Measurements from ENCODE around the gene UGT1A10. TPM values are rescaled to one million over a fixed set of nuclear protein-coding genes. Genes with fewer than 3 reads are reported as not detected.

Gene UGT1A10
- total and polyA plus RNA-seq, 2 donors (not counting 3 experiments of a cell fraction or from before 2014, with no cell fraction given) = not detected

GRCh38 chr2:233707940-233708644 lies 71.8 kb downstream of the UGT1A10 start:
- Histone ChIP-seq H3K4me2 (ENCODE audit: insufficient read depth, low read length) (no peak overlapping the region), H3K27me3 (ENCODE audit: control insufficient read depth in 2 of 2, insufficient read depth in 2 of 2, low read length in 2 of 2) (no peaks in the 10 kb centered on the region)
- FAIRE-seq = no peak

More at GRCh38 chr2:233707940-233708644, 71.8 kb downstream of the UGT1A10 start:
- POLR2A ChIA-PET = no interaction called here
- H3K9me3 ChIP-seq (replicated peaks; ENCODE audit: control insufficient read depth, insufficient read depth, low read length) = no peaks in the 10 kb centered on the region
- no peaks in the 10 kb centered on the region for H3K9me1 ChIP-seq (replicated peaks; ENCODE audit: control insufficient read depth, extremely low read depth, insufficient read depth, low read length)
- H3K9ac ChIP-seq (replicated peaks; ENCODE audit: extremely low read depth, insufficient read depth, low read length) = no peak overlapping the region
- H3K4me1 ChIP-seq (ENCODE audit: control insufficient read depth, extremely low read depth, insufficient read depth, low read length) = peaks cover 2% of the 10 kb centered on the region
- no peak overlapping the region for H3K4me3 ChIP-seq (replicated peaks in 1 of 3; ENCODE audit: insufficient read depth in 1 of 3, low read depth in 1 of 3, low read length in 3 of 3)
- peak; percentile 32 for DNase-seq (ENCODE audit: low read depth, low spot score)
- no TSS peak for BruUV-seq (replicated peaks)
- TF ChIP-seq CTCF (IDR thresholded peaks at IDR 0.05; ENCODE audit: extremely low read depth in 1 of 2, insufficient read depth in 1 of 2, low read depth in 1 of 2, low read length in 2 of 2) (no peak), FOS (IDR thresholded peaks at IDR 0.05; ENCODE audit: borderline replicate concordance, insufficient read depth, low read length) (no peak), JUN (IDR thresholded peaks at IDR 0.05; ENCODE audit: borderline replicate concordance, insufficient read depth, insufficient read length, low read depth) (no peak), POLR2A (IDR thresholded peaks at IDR 0.05; ENCODE audit: low read depth, low read length) (no peak), GATA2 (IDR thresholded peaks at IDR 0.05; ENCODE audit: insufficient read depth, insufficient read length, low read depth, low read length) (no peak), MAX (IDR thresholded peaks at IDR 0.05; ENCODE audit: insufficient read depth, insufficient read length) (no peak), MYC (IDR thresholded peaks at IDR 0.05; ENCODE audit: low read depth, low read length) (no peak), EZH2 (IDR thresholded peaks at IDR 0.05; ENCODE audit: borderline replicate concordance, low read depth, low read length, severe bottlenecking) (no peak), POLR2AphosphoS5 (IDR thresholded peaks at IDR 0.05; ENCODE audit: insufficient read depth, low read depth, low read length) (no peak)
- H3K79me2 ChIP-seq (ENCODE audit: control insufficient read depth, insufficient read depth, low read length) = no peaks in the 10 kb centered on the region
- no peaks in the 10 kb centered on the region for H3K36me3 ChIP-seq (ENCODE audit: control insufficient read depth in 2 of 2, extremely low read depth in 1 of 2, insufficient read depth in 2 of 2, low read length in 2 of 2)
- intact Hi-C loops (cut with micrococcal nuclease) (no loop called here), dilution Hi-C loops (cut with MboI; ENCODE audit: extremely low pct_ligation_motif_present, low sequenced_read_pairs) (no loop called here)
- H2AFZ ChIP-seq (ENCODE audit: low read depth, low read length) = no peak overlapping the region
- no peak overlapping the region for H3K27ac ChIP-seq (ENCODE audit: insufficient read depth, low read depth, low read length)
- CTCF ChIA-PET = interaction anchor here (1.0 kb wide), 1 partner anchor 259 kb away, joined by 3 read pairs; no protein-coding TSS in a partner anchor
- H4K20me1 ChIP-seq (replicated peaks; ENCODE audit: control insufficient read depth, extremely low read depth, insufficient read depth, low read length) = no peaks in the 10 kb centered on the region
